GM18909 (cell line): ENCODE measurements around the gene CD28.
"Not testable (repeated sequence)": the region's sequence is repeated elsewhere in the genome, so short reads cannot be mapped to it uniquely, and the experiment has no call there.

Experiments
- ATAC-seq: cut with Tn5 transposase; IDR thresholded peaks from one replicate; pipeline ENCODE4 v1.9.1; 2021; ENCODE audit warnings: mild to moderate bottlenecking; ENCODE audit not compliant: unreplicated experiment, poor library complexity

The CD28 gene

DNA sequence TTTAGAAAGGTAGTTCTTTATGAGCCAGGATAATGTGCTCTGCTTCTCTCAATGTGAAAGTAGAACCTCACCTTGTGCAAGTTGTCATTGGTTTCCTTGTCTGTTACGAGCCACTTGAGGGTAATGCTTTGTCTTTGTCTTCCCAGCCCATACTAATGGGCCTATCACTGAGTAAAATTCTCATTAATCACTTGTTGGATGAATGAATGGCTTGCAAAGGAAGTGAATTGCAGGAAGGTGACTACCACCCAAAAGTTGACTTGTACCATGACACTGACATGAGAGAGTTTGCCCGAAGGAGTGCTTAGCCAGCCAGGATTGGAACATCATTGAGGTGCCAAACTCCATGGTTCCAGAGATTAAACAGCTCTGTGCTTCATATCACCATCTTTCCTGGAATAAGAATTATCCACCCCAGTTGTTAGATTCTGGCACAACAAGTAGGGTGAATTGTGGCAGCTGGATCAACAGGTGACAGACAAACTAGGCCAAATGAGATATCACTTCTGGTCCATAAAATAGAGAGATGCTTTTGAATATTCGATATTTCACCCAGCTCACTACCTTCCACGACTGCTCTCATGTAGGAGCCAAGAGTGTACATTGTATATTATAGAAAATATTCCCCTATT, 20.5 kb upstream of the CD28 start:
- ATAC-seq, result no peak

GRCh38 chr2:203687165-203687564, 19.3 kb upstream of the CD28 start:
- no peak for ATAC-seq

DNA sequence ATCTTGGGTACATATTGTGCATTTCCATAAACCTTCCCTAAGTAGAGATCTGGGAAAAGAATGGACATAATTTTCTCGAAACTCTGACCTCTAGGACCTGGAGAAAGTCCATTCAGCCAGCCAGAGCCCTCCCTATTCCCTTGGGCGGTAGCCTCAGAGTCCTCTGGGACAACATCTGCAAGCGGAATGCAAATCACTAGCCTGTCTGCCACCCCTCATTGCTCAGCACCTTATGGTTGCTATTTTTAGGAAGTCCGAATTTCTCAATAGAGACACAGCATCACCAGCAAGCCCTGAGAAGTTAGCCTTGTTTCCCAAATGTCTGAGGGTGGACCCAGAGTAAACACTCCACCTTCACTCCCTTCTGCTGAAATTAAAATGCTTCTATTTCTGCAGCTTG, 17.6 kb upstream of the CD28 start:
- ATAC-seq, result peak; percentile 74

DNA sequence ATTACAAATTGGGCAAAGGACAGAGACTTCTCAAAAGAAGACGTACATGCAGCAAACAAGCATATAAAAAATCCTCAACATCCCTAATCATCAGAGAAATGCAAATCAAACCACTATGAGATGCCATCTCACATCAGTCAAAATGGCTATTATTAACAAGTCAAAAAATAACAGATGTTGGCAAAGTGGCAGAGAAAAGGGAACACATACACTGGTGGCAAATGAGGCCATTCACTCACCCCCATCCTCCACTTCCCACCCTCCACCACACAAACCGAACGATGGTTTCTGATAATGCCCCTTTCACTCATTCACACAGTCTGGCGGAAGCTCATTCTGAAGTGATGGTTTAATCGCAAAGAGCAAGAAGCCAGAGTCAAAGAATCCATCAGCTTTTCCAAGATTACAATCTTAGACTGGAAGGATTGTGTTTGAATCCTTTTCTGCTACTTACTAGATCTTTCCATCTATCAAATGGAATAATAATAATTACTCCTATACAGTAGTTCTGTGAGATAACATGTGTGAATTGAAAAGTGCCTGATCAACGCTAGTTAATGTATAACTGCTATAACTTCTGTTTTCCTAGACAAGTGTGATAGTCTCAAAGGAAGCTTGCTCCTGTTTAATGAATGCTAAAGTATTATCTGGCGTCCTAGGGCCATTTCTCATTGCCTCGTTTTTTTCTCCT, 16.9 kb upstream of the CD28 start:
- ATAC-seq, result peak; percentile 72

DNA sequence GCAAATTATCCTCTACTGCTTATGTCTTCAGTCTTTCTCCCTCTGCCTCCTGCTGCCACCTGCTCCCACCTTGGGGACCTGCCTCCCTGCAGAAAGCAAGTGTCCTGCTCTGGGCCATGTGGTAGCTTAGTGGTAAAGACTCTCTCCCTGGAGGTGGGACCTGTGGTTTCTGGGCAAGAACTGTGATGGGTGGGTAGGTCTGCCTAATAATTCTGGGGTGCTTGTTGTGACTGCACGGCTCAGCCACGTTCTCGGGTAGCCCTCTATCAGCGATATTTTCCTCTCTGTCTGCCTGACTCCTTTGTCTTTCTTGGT, 16.4 kb upstream of the CD28 start:
- ATAC-seq, result peak; percentile 40

DNA sequence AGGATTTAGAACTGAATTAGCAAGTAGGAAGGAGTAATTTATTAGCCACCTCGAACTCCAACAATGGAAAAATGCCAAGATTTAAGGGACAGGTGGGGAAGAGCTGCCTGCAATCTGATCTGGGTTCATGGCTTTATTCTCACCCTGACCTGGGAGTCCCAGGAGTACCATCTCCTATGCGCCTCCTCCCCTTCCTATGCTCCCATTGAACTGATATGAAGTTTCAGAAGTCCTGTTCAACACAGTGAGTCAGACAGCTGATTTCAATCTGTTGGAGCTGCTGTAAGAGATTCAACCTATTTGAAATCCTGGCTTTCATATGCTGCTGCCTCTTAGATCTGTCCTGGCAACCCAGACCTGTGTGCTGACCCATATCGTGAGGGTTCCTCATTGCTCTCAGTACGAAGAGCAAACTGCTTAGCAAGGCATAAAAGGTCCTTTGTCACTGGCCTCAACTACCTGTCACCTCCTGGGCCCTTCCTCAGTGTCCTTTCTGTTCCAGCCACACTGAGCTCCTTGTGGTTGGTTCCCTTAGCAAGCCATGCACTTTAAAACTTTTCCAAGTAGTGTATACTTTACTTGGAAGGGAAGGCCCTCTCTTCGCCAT, 15.9 kb upstream of the CD28 start:
- ATAC-seq, result no peak

DNA sequence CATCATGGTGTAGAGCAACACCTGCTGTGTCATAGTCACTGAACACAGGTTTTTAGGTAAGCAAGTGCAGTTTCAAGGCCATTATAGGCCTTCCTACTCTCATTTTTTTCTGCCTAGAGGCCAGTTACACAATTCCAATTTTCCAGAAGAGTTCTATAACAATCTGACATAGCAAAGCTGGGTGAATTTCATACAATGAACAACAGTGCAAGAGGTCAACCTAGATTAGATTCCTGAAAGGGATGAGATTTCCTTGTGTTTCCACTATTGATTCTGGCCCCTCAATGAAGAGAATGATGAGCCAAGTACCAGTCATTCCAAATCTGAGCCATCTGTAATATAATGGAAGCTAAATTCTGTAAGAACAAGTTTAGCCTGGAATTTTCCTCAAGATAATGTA, 15.3 kb upstream of the CD28 start:
- no peak for ATAC-seq

GRCh38 chr2:203692031-203692710, 14.3 kb upstream of the CD28 start:
- no peak for ATAC-seq

DNA sequence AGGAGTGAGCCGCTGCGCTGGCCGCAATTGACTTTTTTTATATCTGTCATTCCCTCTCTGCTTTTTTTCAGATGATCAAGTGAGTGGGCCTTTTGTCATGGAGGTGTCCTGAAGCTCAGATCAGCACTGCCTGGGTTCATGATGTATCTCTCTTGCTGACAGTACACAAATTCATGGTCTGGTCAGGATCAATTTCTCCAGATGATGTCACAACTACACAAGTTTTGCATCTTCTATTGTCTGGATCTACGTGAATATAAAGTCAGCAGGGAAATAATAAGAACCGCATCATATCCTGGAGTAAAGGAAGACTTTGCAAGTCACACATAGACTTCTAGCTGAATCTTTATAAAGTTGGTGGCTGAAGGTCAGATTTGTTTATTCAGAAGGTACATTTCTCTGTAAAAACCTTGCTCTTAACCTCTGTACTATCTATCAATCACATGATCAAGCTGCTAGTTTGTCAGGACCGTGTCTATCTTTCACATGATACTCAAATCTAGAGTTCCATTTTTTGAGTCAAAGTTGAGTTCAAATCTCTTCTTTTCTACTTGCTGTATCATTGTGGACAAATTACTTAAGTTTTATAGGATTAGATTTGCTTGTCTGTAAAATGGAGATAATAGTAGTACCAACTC, 13.1 kb upstream of the CD28 start:
- no peak for ATAC-seq

DNA sequence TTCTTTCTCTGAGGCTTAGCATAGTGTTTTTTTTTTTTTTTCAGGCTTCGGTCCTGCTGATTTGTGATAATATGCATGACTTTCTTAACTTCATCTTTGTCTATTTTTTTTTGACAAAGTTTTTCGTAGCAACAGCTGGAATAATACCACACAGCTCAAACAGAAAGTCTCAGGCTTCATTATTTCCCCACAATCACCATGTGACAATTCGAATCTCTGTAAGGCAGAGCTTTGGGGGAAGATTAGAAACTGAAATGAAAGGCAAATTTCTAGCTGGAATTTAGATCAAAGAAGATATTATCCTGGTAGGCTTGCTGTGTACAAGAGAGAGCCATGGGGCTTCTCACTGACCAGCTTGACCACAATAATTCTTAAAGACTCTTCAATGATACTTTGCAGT, 12.2 kb upstream of the CD28 start:
- no peak for ATAC-seq

DNA sequence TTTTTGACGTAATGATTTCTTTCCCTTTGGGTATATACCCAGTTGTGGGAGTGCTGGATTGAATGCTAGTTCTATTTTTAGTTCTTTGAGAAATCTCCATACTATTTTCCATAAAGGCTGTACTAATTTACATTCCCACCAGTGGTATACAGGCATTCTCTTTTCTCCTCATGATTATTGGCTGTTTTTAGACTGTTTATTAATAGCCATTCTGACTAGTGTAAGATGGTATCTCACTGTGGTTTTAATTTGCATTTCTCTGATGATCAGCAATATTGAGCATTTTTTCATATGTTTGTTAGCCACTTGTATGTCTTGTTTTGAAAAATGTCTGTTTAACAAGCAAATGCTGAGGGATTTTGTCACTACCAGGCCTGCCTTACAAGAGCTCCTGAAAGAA, 9.2 kb upstream of the CD28 start:
- ATAC-seq, result no peak

- ATAC-seq, result not testable (repeated sequence)
Measured at GRCh38 chr2:203697763-203698162, 8.7 kb upstream of the CD28 start.

- not testable (repeated sequence) for ATAC-seq
Measured at GRCh38 chr2:203698410-203698809, 8.0 kb upstream of the CD28 start.

GRCh38 chr2:203704430-203704829, 2.0 kb upstream of the CD28 start:
- ATAC-seq, result no peak

DNA sequence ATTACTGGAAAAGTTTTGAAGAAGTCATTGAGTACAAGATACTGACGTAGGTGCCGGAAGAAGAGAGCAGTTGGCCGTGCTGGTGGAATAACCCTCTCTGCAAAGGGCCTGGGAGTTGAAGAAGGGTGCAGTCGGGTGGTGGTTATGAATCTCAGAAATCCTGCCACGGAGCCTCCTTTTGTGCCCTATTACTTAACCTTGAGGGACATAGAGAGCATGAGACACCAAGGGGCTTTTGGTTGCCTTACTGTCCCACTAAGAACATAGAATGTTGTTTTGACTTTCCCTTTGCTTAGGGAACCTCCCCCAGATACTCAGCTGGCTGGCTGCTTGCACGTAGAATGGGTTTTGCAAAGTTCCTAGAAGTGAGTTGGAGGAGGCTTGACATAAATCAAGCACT, 1.3 kb upstream of the CD28 start:
- ATAC-seq, result no peak

DNA sequence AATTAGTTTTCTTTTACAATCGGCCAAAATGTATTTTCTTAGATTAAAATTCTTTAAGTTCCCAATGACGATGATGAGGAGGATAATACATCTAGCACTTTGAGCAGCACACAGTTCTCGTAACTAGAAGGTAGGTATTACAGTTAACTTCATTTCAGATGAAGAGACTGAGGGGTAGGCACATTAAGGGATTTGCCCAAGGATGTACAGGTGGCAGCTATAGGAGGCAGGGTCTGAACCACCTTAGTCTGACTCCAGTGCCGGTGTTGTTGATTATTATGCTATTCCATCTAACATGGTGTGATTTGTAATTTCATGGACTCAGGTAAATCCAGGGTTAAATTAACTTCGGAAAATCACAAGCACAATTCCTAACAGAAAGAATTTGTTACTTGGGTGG, 1.1 kb downstream of the CD28 start:
- ATAC-seq, result no peak

- no peak for ATAC-seq
Measured at GRCh38 chr2:203708846-203709396, 2.5 kb downstream of the CD28 start.

- ATAC-seq, result no peak
Measured at GRCh38 chr2:203709416-203710040, 3.1 kb downstream of the CD28 start.

DNA sequence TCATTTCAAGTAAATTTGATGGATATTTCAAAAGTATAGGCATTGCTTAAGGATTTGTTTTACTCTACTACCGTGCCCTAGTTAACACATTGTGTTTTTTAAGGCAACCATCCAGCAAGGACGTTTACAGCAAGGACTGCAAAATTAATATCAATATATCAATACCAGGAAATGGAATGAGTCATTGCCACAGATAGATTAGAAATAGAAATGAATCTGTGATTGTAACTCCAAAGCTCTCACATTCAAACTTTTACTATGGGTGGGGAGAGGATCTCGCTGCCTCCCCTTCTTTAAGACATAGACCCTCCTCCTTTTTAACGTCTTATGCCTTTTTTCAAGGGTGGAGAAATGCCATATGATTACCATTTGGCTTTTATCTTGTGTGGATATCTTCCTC, 3.8 kb downstream of the CD28 start:
- no peak for ATAC-seq

- ATAC-seq, result no peak
Measured at GRCh38 chr2:203710952-203711351, 4.5 kb downstream of the CD28 start.
